HUES48 (cell line): Measurements from ENCODE around the gene AKAP6.

Source experiments
- H3K27ac ChIP-seq: one replicate; pipeline ENCODE4 v1.7.0; 2013; ENCODE audit warnings: low read depth, low read length, inconsistent platforms
- H3K27me3 ChIP-seq: 2 replicates; pipeline ENCODE4 v1.6.1; 2013; ENCODE audit warnings: mild to moderate bottlenecking, low read length; ENCODE audit not compliant: control insufficient read depth, insufficient read depth
- H3K36me3 ChIP-seq: 2 replicates; pipeline ENCODE4 v1.6.1; 2013; ENCODE audit warnings: low read length; ENCODE audit not compliant: control insufficient read depth, insufficient read depth
- H3K4me1 ChIP-seq: 2 replicates; pipeline ENCODE4 v1.6.1; 2013; ENCODE audit warnings: mild to moderate bottlenecking, low read length; ENCODE audit not compliant: control insufficient read depth, insufficient read depth
- H3K4me3 ChIP-seq: 2 replicates; pipeline ENCODE4 v1.5.1; 2013; ENCODE audit warnings: mild to moderate bottlenecking, low read depth, low read length
- H3K9ac ChIP-seq: 2 replicates; pipeline ENCODE4 v1.6.1; 2013; ENCODE audit warnings: mild to moderate bottlenecking, low read depth, low read length, moderate library complexity
- H3K9me3 ChIP-seq: 2 replicates; pipeline ENCODE4 v1.6.1; 2013; ENCODE audit warnings: low read length; ENCODE audit not compliant: control insufficient read depth, insufficient read depth

Gene AKAP6

DNA sequence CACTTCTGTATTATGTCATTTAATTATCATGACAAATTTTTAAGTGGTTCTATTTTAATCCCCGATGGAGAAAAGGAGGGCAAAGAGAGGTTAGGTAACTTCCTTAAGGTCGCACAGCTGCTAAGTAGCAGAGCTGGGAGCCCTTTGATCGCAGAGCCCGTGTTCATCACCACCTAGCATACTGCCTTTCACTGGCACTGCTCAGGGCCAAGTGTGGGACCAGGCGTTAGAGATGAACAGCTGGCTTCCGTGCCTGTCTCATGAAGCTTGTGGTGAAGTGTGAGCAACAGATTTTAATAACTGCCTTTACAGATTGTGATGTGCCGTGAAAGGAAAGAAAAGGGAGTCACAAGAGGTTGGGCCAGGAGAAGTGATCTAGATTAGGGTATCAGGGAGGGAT lies 273.6 kb downstream of the AKAP6 start:
- H3K4me3 ChIP-seq = no peak overlapping the region
- H3K9ac ChIP-seq = no peak overlapping the region
- no peaks in the 10 kb centered on the region for H3K9me3 ChIP-seq
- no peaks in the 10 kb centered on the region for H3K27me3 ChIP-seq
- no peaks in the 10 kb centered on the region; the same call in 1 of the 2 replicates for H3K4me1 ChIP-seq
- H3K27ac ChIP-seq = no peak overlapping the region
- H3K36me3 ChIP-seq = no peaks in the 10 kb centered on the region

DNA sequence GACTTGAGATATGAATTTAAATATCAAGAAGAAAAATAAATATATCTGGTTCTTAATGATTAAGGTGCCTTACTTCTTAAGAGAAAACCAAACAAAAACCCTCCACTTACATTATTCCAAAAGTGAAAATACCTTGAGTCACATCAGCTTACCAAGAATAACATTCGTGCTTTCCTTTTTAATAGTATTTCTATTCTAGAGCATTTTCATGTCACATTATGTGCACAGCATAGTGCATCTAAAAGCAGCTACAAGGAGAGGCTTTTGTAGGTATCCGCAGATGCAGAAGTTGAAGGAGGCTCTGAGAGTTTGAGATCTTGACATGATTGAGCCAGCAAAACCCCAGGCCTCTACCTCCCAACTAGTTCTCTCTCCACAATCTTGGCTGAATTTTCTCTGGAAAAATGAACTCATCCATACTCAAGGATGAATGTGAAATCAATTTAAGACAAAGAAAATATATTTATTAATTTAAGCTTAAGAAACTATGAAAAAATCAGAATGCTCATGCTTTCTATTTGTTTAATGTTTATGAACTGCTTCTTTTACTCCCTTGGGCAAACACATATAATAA lies 275.0 kb downstream of the AKAP6 start:
- no peak overlapping the region for H3K9ac ChIP-seq
- H3K36me3 ChIP-seq = no peaks in the 10 kb centered on the region
- H3K9me3 ChIP-seq = no peaks in the 10 kb centered on the region
- no peaks in the 10 kb centered on the region for H3K27me3 ChIP-seq
- H3K4me3 ChIP-seq = no peak overlapping the region
- H3K4me1 ChIP-seq = peaks cover 2% of the 10 kb centered on the region
- no peak overlapping the region for H3K27ac ChIP-seq

DNA sequence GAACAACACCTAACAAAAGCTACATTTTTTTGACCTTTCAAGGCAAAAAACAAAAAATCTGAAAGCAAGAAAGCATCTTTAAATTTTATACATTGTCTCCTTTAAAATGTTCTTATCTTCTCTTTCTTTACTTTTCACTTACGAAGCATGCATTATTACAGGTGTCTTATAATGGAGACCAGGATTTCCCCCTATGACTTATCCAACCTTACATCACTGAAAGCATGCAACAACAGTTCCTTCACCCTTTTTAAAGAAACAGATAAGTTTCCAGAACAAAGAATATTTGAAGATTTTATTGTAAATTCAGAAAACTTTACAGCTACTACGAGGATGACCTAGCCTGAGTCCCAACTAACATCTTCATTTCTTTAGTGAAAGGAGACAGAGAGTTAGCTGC lies 277.2 kb downstream of the AKAP6 start:
- Histone ChIP-seq H3K27me3 (no peaks in the 10 kb centered on the region), H3K9me3 (no peaks in the 10 kb centered on the region), H3K36me3 (no peaks in the 10 kb centered on the region), H3K27ac (no peak overlapping the region), H3K4me3 (no peak overlapping the region), H3K4me1 (peaks cover 8% of the 10 kb centered on the region), H3K9ac (no peak overlapping the region)

DNA sequence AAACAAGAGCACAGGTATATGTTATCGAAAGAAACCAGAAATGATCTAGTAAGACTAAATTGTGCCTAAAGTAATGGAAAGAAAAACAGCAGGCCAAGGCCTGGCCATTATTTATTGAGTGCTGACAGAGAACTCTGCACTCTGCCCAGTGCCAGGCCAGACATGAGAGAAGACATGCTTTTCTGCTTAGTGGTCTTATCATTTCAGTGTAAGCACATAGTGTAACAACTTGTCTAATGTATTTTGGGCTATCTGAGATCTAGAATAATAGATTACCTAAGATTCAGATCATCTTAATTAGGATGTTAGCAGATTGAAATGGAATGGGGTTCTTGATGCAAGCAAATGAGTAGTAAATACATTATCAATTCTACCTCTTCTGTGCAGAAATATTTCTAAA lies 278.3 kb downstream of the AKAP6 start:
- Histone ChIP-seq H3K27ac (no peak overlapping the region), H3K4me1 (peaks cover 8% of the 10 kb centered on the region)

DNA sequence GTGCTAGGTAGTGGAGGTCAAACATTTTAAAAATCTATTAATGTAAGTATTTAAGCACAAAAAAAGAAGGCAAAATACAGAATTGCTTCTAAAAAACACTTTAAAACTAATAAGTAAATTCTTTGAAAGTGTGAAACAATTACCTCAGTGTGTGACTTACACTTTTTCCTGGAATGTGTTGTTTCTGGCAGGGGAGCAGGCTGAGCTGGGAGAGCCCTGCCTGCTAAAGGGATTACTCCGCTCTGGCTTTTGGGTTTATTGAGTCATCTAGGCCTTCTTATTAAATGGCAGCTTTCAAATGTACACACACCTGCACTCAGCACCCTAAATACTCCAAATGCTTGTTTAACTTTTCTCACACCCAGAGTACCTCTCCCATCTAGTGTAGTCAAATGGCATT lies 279.8 kb downstream of the AKAP6 start:
- H3K36me3 ChIP-seq = no peaks in the 10 kb centered on the region
- H3K4me1 ChIP-seq = peaks cover 8% of the 10 kb centered on the region
- H3K9ac ChIP-seq = no peak overlapping the region
- H3K9me3 ChIP-seq = no peaks in the 10 kb centered on the region
- H3K4me3 ChIP-seq = no peak overlapping the region
- H3K27me3 ChIP-seq = no peaks in the 10 kb centered on the region
- no peak overlapping the region for H3K27ac ChIP-seq

More for the DNA sequence above, 278.3 kb downstream of the AKAP6 start:
- Histone ChIP-seq H3K9ac (no peak overlapping the region), H3K27me3 (no peaks in the 10 kb centered on the region), H3K36me3 (no peaks in the 10 kb centered on the region), H3K9me3 (no peaks in the 10 kb centered on the region), H3K4me3 (no peak overlapping the region)

DNA sequence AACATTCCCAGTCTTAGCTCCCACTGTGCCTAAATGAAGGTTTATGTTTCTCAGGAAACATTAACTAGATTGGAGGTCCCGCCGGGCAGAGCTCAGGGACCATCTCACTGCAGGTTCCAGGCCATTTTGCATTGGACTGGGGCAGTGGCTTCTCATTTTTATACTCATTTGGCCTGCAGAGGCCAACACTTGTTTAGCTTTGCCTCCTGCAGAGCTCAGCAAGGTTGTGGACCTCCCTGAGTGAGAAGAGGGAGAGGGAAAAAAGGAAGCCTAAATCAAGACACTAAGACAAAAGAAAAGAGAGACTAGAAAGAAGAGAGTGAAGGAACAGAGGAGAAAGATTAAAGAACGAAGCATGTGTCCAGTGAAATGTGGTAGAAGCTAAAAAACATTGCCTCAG lies 280.3 kb downstream of the AKAP6 start:
- Histone ChIP-seq H3K27me3 (no peaks in the 10 kb centered on the region), H3K4me1 (peaks cover 8% of the 10 kb centered on the region), H3K4me3 (no peak overlapping the region), H3K9ac (no peak overlapping the region), H3K36me3 (no peaks in the 10 kb centered on the region), H3K9me3 (no peaks in the 10 kb centered on the region), H3K27ac (no peak overlapping the region)

DNA sequence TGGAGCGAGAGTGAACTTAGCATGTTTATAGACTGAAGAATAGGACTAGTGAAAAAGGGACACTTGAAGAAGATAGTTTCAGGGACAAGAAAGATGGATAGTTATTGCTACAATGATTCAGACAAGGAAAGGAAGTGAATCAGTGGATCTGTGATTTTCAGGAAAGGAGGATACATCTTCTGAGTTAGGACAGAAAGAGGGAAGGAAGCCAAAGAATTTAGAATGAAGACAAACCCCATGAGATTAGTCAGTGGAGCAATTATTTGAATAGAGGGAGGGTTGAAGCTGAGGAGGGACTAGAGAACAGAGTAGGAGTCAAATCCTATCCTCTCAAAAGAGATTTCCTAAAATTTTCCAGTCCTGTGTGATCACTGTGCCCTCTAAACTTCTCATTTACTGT lies 282.7 kb downstream of the AKAP6 start:
- no peak overlapping the region for H3K27ac ChIP-seq
- peaks cover 8% of the 10 kb centered on the region for H3K4me1 ChIP-seq

DNA sequence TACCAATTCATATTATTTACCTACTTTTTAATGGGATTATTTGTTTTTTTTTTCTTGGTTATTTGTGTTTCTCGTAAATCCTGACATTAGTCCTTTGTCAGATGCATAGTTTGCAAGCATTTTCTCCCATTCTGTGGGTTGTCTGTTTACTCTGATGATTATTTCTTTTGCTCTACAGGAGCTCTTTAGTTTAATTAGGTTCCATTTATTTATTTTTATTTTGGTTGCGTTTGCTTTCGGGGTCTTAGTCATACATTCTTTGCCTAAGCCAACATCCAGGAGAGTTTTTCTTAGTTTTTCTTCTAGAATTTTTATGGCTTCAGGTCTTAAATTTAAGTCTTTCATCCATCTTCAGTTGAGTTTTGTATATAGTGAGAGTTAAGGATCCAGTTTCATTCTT lies 289.9 kb downstream of the AKAP6 start:
- Histone ChIP-seq H3K36me3 (no peaks in the 10 kb centered on the region), H3K9me3 (0 out of 2 replicates have a peak, but pooled peaks cover 3% of the 10 kb centered on the region), H3K27ac (no peak overlapping the region), H3K9ac (no peak overlapping the region), H3K4me3 (no peak overlapping the region), H3K27me3 (no peaks in the 10 kb centered on the region), H3K4me1 (no peaks in the 10 kb centered on the region)

More for the DNA sequence above, 282.7 kb downstream of the AKAP6 start:
- H3K9me3 ChIP-seq = no peaks in the 10 kb centered on the region
- H3K9ac ChIP-seq = no peak overlapping the region
- no peaks in the 10 kb centered on the region for H3K36me3 ChIP-seq
- H3K27me3 ChIP-seq = no peaks in the 10 kb centered on the region
- H3K4me3 ChIP-seq = no peak overlapping the region

DNA sequence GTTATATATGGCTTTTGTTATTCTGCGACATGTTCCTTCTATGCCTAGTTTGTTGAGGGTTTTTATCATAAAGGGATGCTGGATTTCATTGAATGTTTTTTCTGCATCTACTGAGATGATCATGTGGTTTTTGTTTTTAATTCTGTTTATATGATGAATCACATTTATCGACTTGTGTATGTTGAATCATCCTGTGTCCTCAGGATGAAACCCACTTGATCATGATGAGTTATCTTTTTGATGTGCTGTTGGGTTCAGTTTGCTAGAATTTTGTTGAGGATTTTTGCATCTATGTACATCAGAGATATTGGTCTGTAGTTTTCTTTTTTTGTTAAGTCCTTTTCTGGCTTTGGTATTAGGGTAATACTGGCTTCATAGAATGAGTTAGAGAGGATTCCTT lies 291.2 kb downstream of the AKAP6 start:
- no peaks in the 10 kb centered on the region for H3K4me1 ChIP-seq
- no peak overlapping the region for H3K27ac ChIP-seq
- H3K36me3 ChIP-seq = no peaks in the 10 kb centered on the region
- H3K4me3 ChIP-seq = no peak overlapping the region
- no peak overlapping the region for H3K9ac ChIP-seq
- H3K9me3 ChIP-seq = 0 out of 2 replicates have a peak, but pooled peaks cover 3% of the 10 kb centered on the region
- no peaks in the 10 kb centered on the region for H3K27me3 ChIP-seq

DNA sequence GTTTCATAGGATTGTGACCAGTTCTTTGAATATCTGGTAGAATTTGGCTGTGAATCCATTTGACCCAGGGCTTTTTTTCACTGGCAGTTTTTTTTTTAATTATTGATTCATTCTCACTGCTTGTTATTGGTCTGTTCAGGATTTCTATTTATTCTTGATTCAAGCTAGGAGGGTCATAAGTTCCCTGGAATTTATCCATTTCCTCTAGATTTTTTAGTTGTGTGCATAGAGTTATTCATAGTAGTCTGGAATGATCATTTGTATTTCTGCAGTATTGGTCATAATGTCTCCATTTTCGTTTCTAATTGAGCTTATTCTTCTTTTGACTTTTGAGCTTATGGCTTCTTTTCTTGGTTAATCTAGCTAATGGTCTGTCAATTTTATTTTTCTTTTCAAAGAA lies 291.6 kb downstream of the AKAP6 start:
- no peak overlapping the region for H3K27ac ChIP-seq

DNA sequence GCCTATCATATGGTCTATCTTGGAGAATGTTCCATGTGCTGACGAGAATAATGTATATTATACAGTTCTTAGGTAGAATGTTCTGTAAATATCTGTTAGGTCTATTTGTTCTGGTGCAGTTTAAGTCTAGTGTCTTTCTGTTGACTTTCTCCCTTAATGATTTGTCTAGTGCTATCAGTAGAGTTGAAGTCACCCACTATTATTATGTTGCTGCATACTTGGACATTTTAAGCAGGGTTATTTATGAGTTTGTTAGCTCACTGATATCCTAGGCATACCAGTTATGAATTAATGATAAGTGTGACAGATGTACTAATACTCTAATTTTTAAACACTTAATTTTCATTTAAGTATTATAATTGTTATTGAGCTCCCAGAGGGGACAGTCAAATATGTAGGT lies 292.5 kb downstream of the AKAP6 start:
- H3K4me1 ChIP-seq = no peaks in the 10 kb centered on the region
- no peaks in the 10 kb centered on the region for H3K36me3 ChIP-seq
- no peaks in the 10 kb centered on the region for H3K27me3 ChIP-seq
- 0 out of 2 replicates have a peak, but pooled peaks cover 3% of the 10 kb centered on the region for H3K9me3 ChIP-seq
- H3K4me3 ChIP-seq = no peak overlapping the region
- H3K27ac ChIP-seq = no peak overlapping the region
- H3K9ac ChIP-seq = no peak overlapping the region

More for the DNA sequence above, 291.6 kb downstream of the AKAP6 start:
- Histone ChIP-seq H3K9me3 (0 out of 2 replicates have a peak, but pooled peaks cover 3% of the 10 kb centered on the region), H3K27me3 (no peaks in the 10 kb centered on the region), H3K36me3 (no peaks in the 10 kb centered on the region), H3K9ac (no peak overlapping the region), H3K4me1 (no peaks in the 10 kb centered on the region), H3K4me3 (no peak overlapping the region)
